Heart left ventricle (tissue), 13 donors: ENCODE measurements around the gene ESPL1.

ENCODE experiments used
- CTCF ChIP-seq, 12 donors: fragments of 200-600 bp; sonication (generic) in 4 of 12; IDR thresholded peaks; one replicate each; pipeline versions ENCODE4 v1.5.0 to v1.8.0; 2018 to 2022; ENCODE audit warnings: antibody characterized with exemption in 12 of 12, mild to moderate bottlenecking in 5 of 12
- POLR2A ChIP-seq, 2 donors: fragments of 450-650 bp; IDR thresholded peaks; one replicate each; pipeline ENCODE4 v1.6.1; 2017; ENCODE audit warnings: antibody characterized with exemption in 2 of 2, mild to moderate bottlenecking in 2 of 2, moderate library complexity in 2 of 2
- donor health status: ischemic (EF 13 %, LVEDD 7.1; RV severe dilation, severe dysfunction).
- donor health status: DM: no; HTN: yes; CAD: no.
- donor health status: DM: no; HTN: no; CAD: no.
- donor health status: ischemic (EF 25% LVEDD 6.9; RV normal size, moderate dysfunction).
- donor health status: ischemic (EF 25% LVEDD 5.7; RV mildly dilated, moderate dysfunction).
- donor health status: ischemic (EF 35%, LVEDD 5.7; RV mildly dilated, moderate dysfunction).
- donor health status: nonischemic (EF 11% LVEDD 7.7; RV severe dilation, severe dysfunction).
- donor health status: DM: yes; HTN: yes; CAD: no.
- donor health status: PGD.
- donor health status: ischemic (EF 29% LVEDD 5.4; RV normal size, mild dysfunction).
- donor health status: nonischemic (EF 23%, LVEDD 6.1; RV moderate dilation, normal function).

DNA sequence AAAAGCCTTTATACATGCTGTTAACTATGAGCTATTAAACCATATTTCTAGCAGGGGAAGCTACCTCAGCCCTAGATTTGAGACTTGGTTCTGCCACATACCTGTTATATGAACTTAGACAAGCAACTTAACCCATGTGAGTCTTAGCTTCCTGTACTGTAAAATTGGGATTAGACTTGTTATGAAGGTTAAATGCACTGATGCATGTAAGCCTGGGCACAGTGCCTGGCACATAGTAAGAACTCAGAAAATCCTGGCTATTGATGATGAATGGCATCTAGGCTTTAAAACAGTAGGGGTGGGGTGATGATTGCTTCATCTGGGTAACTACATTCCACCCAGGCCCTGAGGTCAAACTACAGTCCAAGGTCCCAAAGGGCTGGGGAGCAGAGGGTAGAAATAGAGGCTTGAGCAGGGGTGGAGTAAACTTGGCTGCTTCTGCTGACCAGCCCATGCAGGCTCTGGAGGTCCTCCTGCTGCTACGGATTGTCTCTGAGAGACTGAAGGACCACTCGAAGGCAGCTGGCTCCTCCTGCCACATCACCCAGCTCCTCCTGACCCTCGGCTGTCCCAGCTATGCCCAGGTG lies 11.3 kb downstream of the ESPL1 start:
- TF ChIP-seq CTCF (IDR thresholded peaks at IDR 0.05) (no peak), POLR2A (IDR thresholded peaks at IDR 0.05) (no peak)
